Subcutaneous abdominal adipose tissue (tissue), 5 donors: ENCODE data around the gene CSTB.

ENCODE experiments used
- H3K27ac ChIP-seq: one replicate; pipeline ENCODE4 v1.7.0; 2013; ENCODE audit warnings: low read depth, mild to moderate bottlenecking, inconsistent platforms, low read length, moderate library complexity
- H3K27me3 ChIP-seq, 5 donors: one replicate each; pipeline ENCODE4 v1.7.0; 2013; ENCODE audit warnings: low read length in 5 of 5, inconsistent platforms in 1 of 5; ENCODE audit not compliant: control insufficient read depth in 5 of 5, insufficient read depth in 4 of 5
- H3K36me3 ChIP-seq, 5 donors: one replicate each; pipeline ENCODE4 v1.7.0; 2013; ENCODE audit warnings: low read length in 5 of 5; ENCODE audit not compliant: control insufficient read depth in 5 of 5, insufficient read depth in 5 of 5
- H3K4me1 ChIP-seq, 5 donors: one replicate each; pipeline ENCODE4 v1.7.0; 2013; ENCODE audit warnings: low read length in 5 of 5, mild to moderate bottlenecking in 3 of 5, moderate library complexity in 1 of 5; ENCODE audit not compliant: control insufficient read depth in 5 of 5, insufficient read depth in 5 of 5
- H3K4me3 ChIP-seq, 5 donors: one replicate each; pipeline ENCODE4 v1.7.0; 2013; ENCODE audit warnings: low read length in 5 of 5, low read depth in 1 of 5
- H3K9ac ChIP-seq, 5 donors: one replicate each; pipeline ENCODE4 v1.7.0; 2013; ENCODE audit warnings: low read length in 5 of 5, mild to moderate bottlenecking in 4 of 5, moderate library complexity in 3 of 5
- H3K9me3 ChIP-seq, 5 donors: one replicate each; pipeline ENCODE4 v1.7.0; 2013; ENCODE audit warnings: low read length in 5 of 5; ENCODE audit not compliant: control insufficient read depth in 5 of 5
- donor health status: healthy.
- donor health status: healthy.
- donor health status: healthy.
- donor health status: healthy.
- donor health status: healthy.

The CSTB gene

DNA sequence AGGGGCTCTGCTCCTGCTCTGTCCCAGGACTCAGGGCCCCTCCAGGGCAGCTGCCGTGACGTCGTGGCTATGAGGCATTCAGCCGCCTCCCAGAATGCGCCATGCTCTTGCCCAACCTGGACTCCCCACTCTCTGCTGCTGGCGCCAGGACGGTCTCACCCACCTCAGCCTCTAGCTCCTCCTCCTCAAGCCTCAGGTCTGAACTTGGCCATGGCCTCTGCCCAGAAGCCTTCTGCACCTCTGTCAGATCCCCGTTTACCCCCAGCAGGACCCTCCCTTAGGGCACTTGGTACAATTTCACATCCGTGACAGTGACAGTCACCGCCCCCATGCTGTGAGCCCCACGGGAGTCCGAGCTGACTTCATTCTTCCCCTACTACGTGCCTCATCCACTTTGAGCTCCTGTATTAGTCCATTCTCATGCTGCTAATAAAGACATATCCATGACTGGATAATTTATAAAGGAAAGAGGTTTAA, 4.9 kb downstream of the CSTB start:
- Histone ChIP-seq H3K27me3 (no peaks in the 10 kb centered on the region), H3K4me1 (peaks cover 5 to 37% (median 32%) of the 10 kb centered on the region in 5 donors), H3K27ac (peak overlapping the region; percentile 65), H3K4me3 (no peak overlapping the region), H3K9me3 (no peaks in the 10 kb centered on the region), H3K36me3 (peaks cover 0 to 21% (median 19%) of the 10 kb centered on the region in 5 donors), H3K9ac (no peak overlapping the region)

DNA sequence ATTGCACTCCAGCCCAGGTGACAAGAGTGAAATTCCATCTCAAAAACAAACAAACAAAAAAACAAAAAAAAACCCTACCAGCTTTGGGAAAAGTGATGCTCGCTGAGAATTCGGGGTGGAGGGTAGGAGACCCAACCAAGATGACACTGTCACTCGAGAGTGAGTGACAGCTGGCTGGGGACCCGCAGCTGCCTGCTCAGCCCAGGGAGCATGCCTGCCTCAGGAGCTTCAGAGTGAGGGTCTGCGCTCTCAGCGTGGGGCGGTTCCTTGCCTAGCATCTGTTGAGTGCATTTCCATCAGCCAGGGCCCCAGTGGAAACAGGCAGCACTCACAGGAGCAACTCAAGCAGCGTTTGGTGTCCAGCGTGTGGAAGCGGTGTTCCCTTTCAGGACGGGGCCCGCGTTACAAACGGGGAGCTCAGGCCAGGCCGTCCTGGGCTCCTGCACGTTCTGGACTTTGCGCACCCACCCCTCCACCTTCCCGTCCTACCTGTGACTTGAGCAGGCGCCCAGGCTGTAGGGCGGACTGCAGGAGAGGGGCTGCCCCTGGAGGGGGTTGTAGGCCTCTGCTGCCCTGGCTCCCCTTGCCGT, 5.9 kb downstream of the CSTB start:
- H3K4me1 ChIP-seq, result peaks cover 4 to 30% (median 26%) of the 10 kb centered on the region in 5 donors
- H3K9ac ChIP-seq, result no peak overlapping the region

DNA sequence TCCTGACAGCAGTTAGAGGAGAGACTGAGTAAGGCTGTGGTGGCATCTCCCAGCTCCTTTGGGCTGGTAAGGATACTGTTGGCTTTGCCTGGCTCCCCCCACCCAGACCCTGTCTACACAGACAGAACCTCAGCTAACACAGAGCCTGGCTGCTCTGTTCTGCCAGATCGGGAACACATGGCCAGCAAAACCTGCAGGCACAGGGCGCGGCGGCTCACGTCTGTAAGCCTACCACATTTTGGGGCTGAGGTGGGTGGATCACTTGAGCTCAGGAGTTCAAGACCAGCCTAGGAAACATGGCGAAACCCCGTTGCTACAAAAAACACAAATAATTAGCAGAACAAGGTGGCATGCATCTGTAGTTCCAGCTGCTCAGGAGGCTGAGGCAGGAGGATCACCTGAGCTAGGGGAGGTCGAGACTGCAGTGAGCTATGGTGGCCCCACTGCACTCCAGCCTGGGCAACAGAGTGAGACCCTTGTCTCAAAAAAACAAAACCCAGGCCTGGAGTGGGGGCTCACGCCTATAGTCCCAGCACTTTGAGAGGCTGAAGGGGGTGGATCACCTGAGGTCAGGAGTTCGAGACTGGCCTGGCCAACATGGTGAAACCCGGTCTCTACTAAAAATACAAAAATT, 6.7 kb downstream of the CSTB start:
- peaks cover 2 to 29% (median 21%) of the 10 kb centered on the region in 5 donors for H3K4me1 ChIP-seq
- peak overlapping the region; percentile 89 for H3K27ac ChIP-seq
- no peak overlapping the region for H3K9ac ChIP-seq

More for the DNA sequence above, 5.9 kb downstream of the CSTB start:
- H3K4me3 ChIP-seq, result no peak overlapping the region
- H3K27ac ChIP-seq, result no peak overlapping the region
- H3K9me3 ChIP-seq, result no peaks in the 10 kb centered on the region
- H3K36me3 ChIP-seq, result peaks cover 0 to 21% (median 19%) of the 10 kb centered on the region in 5 donors
- H3K27me3 ChIP-seq, result no peaks in the 10 kb centered on the region

DNA sequence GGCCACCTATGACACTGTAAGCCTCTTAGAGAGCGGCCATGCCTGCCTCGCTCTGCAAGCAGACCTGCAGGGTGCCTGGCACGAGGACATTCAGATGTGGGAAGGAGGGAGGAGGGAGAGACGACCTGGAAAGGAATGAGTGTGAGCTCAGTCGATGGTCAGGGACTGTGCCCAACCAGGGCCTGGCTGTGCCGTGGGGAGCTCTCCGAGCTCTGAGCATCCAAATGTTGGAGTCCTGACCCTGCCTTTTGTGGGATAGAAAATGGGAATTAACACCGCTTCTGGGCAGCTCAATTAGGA, 7.3 kb downstream of the CSTB start:
- H3K27ac ChIP-seq, result peak overlapping the region; percentile 89
- H3K4me1 ChIP-seq, result peaks cover 2 to 31% (median 21%) of the 10 kb centered on the region in 5 donors
- peaks cover 0 to 16% (median 10%) of the 10 kb centered on the region in 5 donors for H3K36me3 ChIP-seq
- peak overlapping the region in 1 of 5 donors; percentile 6 for H3K4me3 ChIP-seq
- H3K27me3 ChIP-seq, result no peaks in the 10 kb centered on the region
- H3K9ac ChIP-seq, result peak overlapping the region in 1 of 5 donors; percentile 28
- no peaks in the 10 kb centered on the region for H3K9me3 ChIP-seq

More for the DNA sequence above, 6.7 kb downstream of the CSTB start:
- Histone ChIP-seq H3K27me3 (no peaks in the 10 kb centered on the region), H3K4me3 (no peak overlapping the region), H3K9me3 (no peaks in the 10 kb centered on the region), H3K36me3 (peaks cover 0 to 19% (median 17%) of the 10 kb centered on the region in 5 donors)

DNA sequence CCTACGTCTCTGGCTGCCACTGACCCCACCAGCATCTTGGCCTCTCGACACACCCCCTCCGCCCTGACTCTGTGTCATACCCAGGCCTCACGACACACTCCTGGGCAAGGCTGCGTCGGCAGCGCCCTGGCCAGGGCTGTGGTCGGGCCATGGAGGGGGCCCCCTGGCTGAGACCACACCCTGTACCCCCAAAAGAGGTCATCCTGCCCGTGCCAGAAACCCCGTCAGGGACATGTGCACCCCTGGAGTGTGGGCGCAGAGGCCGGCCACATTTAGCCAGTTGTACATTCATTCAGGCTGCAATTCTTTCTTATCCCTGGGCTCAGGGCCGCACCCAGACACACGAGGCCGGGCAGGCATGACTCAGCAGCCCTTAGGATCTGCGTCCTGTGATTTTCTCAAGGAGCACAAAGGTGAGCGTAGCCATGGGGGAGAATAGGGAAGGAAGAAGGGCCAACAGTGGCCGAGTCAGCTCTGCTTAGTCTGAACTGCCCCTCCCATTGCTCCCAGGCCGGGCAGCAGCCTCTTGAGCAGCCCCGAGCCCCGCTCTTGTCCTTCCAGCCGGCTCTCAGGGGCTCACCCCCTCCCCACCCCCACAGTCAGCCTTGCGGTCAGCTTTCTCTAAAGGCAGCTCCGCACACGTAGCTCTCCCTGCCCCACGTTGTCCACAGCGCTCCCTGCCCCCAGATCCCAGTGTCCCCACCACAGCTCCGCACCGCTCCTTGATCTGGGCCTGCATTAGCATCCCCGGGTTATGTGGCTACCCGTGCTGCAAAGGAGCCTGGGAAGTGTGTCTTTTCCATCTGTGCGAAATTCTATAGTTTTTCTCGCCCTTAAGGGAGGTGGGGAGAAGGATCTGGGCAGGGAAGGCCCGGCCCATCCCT, 7.9 kb downstream of the CSTB start:
- H3K27ac ChIP-seq, result peak overlapping the region; percentile 89
- H3K4me1 ChIP-seq, result peaks cover 2 to 32% (median 21%) of the 10 kb centered on the region in 5 donors
- peak overlapping the region in 1 of 5 donors; percentile 6 for H3K4me3 ChIP-seq
- peaks cover 0 to 13% (median 6%) of the 10 kb centered on the region in 5 donors for H3K36me3 ChIP-seq
- H3K27me3 ChIP-seq, result no peaks in the 10 kb centered on the region
- no peaks in the 10 kb centered on the region for H3K9me3 ChIP-seq
- peak overlapping the region in 3 of 5 donors; percentile 4 to 39 (median 37) for H3K9ac ChIP-seq

DNA sequence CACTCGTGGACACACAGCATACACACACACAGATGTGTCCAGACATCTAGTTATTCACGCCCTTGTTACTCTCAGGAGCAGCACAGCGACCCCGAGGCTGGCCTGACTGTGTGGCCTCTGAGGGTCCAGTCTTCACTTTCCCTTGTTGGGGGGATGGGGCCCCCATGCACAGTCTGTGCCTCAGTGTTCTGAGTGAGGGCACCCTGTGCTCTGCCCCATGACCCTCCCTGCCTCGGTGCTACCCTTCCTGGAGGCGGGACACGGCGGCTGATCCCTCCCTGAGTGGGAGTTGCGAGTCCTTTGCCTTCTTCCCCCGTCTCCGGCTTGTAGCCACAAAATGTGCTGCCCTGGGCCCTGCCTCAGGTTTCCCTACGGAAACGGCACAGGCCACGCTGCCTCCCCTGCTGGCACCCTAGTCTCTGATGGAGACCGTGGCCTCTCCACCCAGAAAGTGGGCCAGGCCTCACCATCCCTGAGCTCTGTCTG, 8.6 kb downstream of the CSTB start:
- H3K27ac ChIP-seq, result peak overlapping the region; percentile 89
- no peaks in the 10 kb centered on the region for H3K9me3 ChIP-seq
- H3K4me3 ChIP-seq, result no peak overlapping the region
- H3K36me3 ChIP-seq, result peaks cover 0 to 14% (median 8%) of the 10 kb centered on the region in 5 donors
- H3K27me3 ChIP-seq, result no peaks in the 10 kb centered on the region
- peaks cover 2 to 32% (median 21%) of the 10 kb centered on the region in 5 donors for H3K4me1 ChIP-seq
- H3K9ac ChIP-seq, result peak overlapping the region in 3 of 5 donors; percentile 4 to 39 (median 37)

DNA sequence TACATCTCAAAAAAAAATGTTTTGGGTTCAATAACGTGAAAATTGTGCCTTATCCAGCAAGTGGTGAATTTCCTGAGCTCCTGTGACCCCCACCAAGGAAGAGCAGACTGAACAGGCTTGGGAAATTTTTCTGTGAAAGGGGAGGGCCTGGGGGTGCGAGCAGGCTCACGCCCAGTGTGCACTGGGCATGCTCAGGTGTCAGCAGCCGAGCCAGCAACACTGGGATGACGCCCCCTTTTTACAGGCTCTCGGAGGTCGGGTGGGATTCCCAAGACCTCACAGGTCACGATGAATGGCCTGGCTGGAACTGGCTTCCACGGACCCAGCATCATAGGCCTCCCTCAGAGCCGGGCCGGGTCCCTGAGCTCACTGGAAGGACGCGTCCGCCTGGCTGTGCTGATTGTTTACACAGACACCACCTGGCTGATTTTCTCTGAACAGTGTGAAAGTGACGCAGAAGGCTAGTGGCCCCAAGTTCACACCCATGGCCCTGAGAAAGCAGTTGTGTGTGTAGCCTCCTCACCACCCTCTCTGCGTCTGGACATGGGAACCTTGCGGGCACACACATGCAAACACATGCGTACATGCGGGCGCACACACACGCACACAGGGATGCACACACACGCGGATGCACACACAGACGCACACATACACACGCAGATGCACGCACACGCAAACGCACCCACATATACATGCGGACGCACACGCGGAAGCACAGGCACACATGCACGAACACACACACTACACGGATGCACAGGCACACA, 9.2 kb downstream of the CSTB start:
- no peaks in the 10 kb centered on the region for H3K9me3 ChIP-seq
- no peak overlapping the region for H3K9ac ChIP-seq
- H3K4me1 ChIP-seq, result peaks cover 2 to 32% (median 21%) of the 10 kb centered on the region in 5 donors
- no peaks in the 10 kb centered on the region for H3K27me3 ChIP-seq
- peaks cover 0 to 19% (median 14%) of the 10 kb centered on the region in 5 donors for H3K36me3 ChIP-seq
- H3K27ac ChIP-seq, result peak overlapping the region; percentile 89
- H3K4me3 ChIP-seq, result no peak overlapping the region

DNA sequence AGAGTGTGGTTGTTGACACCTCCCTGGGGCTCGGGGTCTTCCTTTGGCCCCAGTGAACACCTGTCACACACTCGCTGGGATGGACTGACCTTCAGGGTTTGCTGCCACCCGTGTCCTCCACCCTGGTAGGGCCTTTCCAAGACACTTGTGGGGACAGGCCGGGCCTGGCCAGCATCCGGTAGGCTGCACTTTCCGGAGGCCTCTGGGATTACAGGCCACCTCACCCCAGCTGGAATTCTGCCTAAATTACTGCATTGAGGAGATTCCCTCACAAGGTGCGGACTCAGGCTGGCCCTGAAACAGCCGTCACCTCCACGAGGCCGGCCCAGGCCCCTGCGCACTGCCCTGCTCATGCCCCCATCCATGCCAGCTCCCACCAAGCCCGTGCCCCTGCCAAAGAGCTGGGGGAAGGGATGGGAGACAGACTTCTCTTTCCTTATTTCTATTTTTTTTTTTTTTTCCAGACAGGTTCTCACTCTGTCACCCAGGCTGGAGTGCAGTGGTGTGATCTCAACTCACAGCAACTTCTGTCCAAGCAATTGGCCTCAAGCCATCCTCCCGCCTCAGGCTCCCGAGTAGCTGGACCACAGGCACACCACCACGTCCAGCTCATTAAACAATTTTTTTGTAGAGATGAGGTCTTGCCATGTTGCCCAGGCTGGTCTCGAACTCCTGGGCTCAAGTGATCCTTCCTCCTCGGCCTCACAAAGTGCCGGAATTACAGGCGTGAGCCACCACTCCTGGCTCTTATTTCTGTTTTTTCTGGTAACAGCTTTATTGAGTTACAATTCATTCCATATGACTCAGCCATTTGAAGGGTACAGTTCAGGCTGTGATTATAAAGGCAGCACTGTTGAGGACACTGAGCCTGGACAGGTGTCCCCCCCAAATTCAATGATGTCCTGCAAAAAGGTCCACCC, 11.3 kb downstream of the CSTB start:
- H3K9me3 ChIP-seq, result no peaks in the 10 kb centered on the region
- peaks cover 0 to 39% (median 31%) of the 10 kb centered on the region in 5 donors for H3K36me3 ChIP-seq
- H3K27ac ChIP-seq, result peak overlapping the region; percentile 65
- H3K27me3 ChIP-seq, result no peaks in the 10 kb centered on the region
- no peak overlapping the region for H3K4me3 ChIP-seq
- peaks cover 2 to 32% (median 21%) of the 10 kb centered on the region in 5 donors for H3K4me1 ChIP-seq
- no peak overlapping the region for H3K9ac ChIP-seq
